ENCODE measurements around the gene ZBTB18.

DNA sequence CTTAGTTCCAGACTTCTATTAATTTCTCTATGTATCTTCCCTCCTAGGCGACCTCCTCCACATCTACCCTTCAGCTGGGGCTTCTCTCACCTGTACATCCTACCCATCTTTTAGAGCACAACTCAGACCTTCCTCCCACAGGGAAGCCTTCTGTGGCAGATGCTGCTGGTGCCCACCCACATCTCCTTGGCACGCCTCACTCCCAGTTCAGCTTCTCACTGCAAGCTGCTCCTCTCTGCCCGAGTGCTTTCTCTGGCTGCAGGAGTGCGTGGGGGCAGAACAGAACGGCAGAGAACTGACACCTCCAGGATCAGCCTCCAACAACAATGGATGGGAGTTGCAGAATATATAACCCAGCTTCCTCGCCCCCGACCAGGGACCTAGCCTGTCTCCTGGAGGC is 36.5 kb downstream of the ZBTB18 start:
- TF ChIP-seq, protein P1, sequence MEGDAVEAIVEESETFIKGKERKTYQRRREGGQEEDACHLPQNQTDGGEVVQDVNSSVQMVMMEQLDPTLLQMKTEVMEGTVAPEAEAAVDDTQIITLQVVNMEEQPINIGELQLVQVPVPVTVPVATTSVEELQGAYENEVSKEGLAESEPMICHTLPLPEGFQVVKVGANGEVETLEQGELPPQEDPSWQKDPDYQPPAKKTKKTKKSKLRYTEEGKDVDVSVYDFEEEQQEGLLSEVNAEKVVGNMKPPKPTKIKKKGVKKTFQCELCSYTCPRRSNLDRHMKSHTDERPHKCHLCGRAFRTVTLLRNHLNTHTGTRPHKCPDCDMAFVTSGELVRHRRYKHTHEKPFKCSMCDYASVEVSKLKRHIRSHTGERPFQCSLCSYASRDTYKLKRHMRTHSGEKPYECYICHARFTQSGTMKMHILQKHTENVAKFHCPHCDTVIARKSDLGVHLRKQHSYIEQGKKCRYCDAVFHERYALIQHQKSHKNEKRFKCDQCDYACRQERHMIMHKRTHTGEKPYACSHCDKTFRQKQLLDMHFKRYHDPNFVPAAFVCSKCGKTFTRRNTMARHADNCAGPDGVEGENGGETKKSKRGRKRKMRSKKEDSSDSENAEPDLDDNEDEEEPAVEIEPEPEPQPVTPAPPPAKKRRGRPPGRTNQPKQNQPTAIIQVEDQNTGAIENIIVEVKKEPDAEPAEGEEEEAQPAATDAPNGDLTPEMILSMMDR (conservative IDR thresholded peaks at IDR 0.05 in 1 of 2, IDR thresholded peaks at IDR 0.05 in 1 of 2; ENCODE audit: low read depth in 1 of 2, low read length in 2 of 2): no peak
- no peak for TF ChIP-seq EZH2 (IDR thresholded peaks at IDR 0.05; ENCODE audit: low read length, missing control alignments)
